ENCODE results near the gene TOLLIP. TPM values are rescaled to one million over a fixed set of nuclear protein-coding genes. Genes with fewer than 3 reads are reported as not detected.

The TOLLIP gene
- total RNA-seq, 4 donors from 2014 or later = 49.8 to 91.7 (median 85.0) TPM

DNA sequence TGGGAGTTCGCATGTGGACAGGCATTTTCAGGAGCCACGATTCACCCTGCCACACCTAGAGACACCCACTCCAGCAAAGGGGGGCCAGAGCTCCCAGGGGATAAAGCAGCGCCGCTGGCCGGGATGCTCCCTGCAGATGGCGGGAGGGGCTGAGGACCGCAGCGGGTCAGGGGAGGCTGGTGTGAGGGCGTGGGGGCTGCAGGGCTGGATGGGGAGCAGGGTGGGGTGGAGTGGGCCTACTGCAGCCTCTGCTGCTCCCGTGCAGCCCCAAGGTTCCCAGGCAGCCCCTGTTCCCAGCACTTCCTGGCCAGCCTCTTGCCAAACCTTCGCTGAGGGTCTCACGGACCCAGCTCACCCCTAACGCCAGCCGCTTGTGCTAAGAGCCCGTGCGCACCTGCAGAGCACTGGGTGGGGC is 73.5 kb downstream of the TOLLIP start:
- TF ChIP-seq, protein P1, sequence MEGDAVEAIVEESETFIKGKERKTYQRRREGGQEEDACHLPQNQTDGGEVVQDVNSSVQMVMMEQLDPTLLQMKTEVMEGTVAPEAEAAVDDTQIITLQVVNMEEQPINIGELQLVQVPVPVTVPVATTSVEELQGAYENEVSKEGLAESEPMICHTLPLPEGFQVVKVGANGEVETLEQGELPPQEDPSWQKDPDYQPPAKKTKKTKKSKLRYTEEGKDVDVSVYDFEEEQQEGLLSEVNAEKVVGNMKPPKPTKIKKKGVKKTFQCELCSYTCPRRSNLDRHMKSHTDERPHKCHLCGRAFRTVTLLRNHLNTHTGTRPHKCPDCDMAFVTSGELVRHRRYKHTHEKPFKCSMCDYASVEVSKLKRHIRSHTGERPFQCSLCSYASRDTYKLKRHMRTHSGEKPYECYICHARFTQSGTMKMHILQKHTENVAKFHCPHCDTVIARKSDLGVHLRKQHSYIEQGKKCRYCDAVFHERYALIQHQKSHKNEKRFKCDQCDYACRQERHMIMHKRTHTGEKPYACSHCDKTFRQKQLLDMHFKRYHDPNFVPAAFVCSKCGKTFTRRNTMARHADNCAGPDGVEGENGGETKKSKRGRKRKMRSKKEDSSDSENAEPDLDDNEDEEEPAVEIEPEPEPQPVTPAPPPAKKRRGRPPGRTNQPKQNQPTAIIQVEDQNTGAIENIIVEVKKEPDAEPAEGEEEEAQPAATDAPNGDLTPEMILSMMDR (IDR thresholded peaks at IDR 0.05 in 4 of 5, conservative IDR thresholded peaks at IDR 0.05 in 1 of 5) = no peak
- no peak for TF ChIP-seq POLR2A (IDR thresholded peaks at IDR 0.05)
- Histone ChIP-seq H3K36me3 (no peaks in the 10 kb centered on the region), H3K9me3 (no peaks in the 10 kb centered on the region), H3K27me3 (peaks cover 0 to 8% (median 0%) of the 10 kb centered on the region in 3 donors), H3K4me3 (no peak overlapping the region), H3K27ac (no peak overlapping the region), H3K4me1 (no peaks in the 10 kb centered on the region)
- in situ Hi-C loops (cut with MboI; ENCODE audit: low sequenced_read_pairs in 4 of 4) (no loop called here), intact Hi-C loops (cut with DNase I; ENCODE audit: low total_unique reads) (no loop called here)
- ATAC-seq (no peak), DNase-seq (no peak)

DNA sequence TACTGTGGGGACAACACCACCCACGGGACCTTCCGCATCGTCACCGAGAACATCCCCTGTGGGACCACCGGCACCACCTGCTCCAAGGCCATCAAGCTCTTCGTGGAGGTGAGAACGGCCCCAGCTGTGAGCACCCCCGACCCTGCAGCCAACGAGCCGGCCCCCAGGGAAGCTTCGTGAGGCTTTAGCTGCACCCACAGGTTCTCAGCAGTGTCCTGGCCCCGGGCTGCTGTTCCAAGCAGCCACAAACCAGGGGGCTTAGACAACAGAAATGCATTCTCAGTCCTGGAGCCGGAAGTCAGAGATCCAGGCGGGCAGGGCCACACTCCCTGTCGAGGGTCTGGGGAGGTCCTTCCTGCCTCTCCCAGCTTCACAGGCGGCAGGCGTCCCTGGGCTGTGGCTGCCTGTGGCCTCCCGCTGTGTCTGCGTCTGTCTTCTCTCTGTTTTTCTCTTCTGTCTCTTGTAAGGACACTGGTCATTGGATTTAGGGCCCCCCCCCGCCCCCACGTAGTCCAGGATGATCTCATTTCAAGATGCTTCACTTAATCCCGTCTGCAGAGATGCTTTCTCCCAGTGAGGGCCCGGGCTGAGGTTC is 74.0 kb downstream of the TOLLIP start:
- Histone ChIP-seq H3K9me3 (no peaks in the 10 kb centered on the region), H3K36me3 (no peaks in the 10 kb centered on the region), H3K4me3 (no peak overlapping the region), H3K27me3 (peaks cover 0 to 9% (median 0%) of the 10 kb centered on the region in 3 donors), H3K4me1 (no peaks in the 10 kb centered on the region), H3K27ac (no peak overlapping the region)
- no peak for DNase-seq
- no peak for ATAC-seq
- TF ChIP-seq POLR2A (IDR thresholded peaks at IDR 0.05) = no peak
- TF ChIP-seq, protein P1 (IDR thresholded peaks at IDR 0.05 in 4 of 5, conservative IDR thresholded peaks at IDR 0.05 in 1 of 5) = no peak
- in situ Hi-C loops (cut with MboI; ENCODE audit: low sequenced_read_pairs in 4 of 4) = no loop called here
- intact Hi-C loops (cut with DNase I; ENCODE audit: low total_unique reads) = no loop called here

DNA sequence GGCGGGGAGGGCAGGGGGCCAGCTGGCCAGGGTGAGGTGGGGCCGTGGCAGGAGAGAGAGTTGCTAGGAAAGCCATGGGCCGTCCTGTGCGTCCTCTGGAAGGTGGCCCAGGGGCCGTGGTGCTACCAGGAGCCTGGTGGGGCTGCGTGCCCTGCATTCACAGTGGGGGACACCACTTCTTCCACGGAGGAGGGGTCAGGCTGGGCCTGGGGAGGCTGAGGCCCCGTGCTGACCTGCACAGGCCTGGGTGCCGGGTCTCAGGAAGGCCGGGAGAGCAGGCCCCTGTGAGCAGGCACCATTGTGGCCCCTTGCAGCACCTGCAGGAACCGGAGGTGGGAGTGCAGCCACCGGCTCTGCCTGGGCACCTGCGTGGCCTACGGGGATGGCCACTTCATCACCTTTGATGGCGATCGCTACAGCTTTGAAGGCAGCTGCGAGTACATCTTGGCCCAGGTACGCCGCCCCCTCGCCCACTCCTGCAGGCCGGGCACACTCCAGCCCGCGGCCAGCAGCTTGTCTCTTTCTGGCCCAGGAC is 74.6 kb downstream of the TOLLIP start:
- H3K4me1 ChIP-seq = no peaks in the 10 kb centered on the region
- H3K27me3 ChIP-seq = peaks cover 0 to 15% (median 3%) of the 10 kb centered on the region in 3 donors
- no peak overlapping the region for H3K4me3 ChIP-seq
- TF ChIP-seq, protein P1 (IDR thresholded peaks at IDR 0.05 in 4 of 5, conservative IDR thresholded peaks at IDR 0.05 in 1 of 5) = no peak
- TF ChIP-seq POLR2A (IDR thresholded peaks at IDR 0.05) = no peak
- DNase-seq = no peak
- H3K36me3 ChIP-seq = no peaks in the 10 kb centered on the region
- no peak overlapping the region for H3K27ac ChIP-seq
- no peak for ATAC-seq
- intact Hi-C loops (cut with DNase I; ENCODE audit: low total_unique reads) (no loop called here), in situ Hi-C loops (cut with MboI; ENCODE audit: low sequenced_read_pairs in 4 of 4) (no loop called here)
- no peaks in the 10 kb centered on the region for H3K9me3 ChIP-seq

DNA sequence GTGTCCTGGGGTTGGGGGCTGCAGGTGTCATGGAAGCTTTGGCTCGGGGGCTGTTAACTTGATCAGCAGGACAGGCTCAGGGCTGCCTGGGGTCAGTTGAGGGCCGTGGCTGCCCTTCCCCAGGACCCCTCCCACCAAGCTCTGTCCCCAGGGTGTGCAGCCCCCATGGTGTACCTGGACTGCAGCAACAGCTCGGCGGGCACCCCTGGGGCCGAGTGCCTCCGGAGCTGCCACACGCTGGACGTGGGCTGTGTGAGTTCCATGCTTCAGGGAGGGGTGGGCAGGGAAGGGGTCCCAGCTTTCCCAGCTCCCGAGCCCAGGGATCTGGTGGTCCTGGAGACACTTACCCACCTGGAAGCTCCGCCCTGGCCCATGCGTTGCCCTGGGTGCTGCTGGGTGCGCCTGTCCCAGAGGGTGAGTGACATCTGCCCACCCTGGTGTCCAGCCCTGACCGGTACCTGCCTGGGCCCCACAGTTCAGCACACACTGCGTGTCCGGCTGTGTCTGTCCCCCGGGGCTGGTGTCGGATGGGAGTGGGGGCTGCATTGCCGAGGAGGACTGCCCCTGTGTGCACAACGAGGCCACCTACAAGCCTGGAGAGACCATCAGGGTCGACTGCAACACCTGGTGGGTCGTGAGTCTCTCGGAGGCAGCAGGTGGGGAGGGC is 75.2 kb downstream of the TOLLIP start:
- TF ChIP-seq POLR2A (IDR thresholded peaks at IDR 0.05) = no peak
- TF ChIP-seq, protein P1 (IDR thresholded peaks at IDR 0.05 in 4 of 5, conservative IDR thresholded peaks at IDR 0.05 in 1 of 5) = no peak
- H3K4me1 ChIP-seq = no peaks in the 10 kb centered on the region
- ATAC-seq = no peak
- no peak overlapping the region for H3K27ac ChIP-seq
- intact Hi-C loops (cut with DNase I; ENCODE audit: low total_unique reads) = no loop called here
- DNase-seq = no peak
- in situ Hi-C loops (cut with MboI; ENCODE audit: low sequenced_read_pairs in 4 of 4) = no loop called here
- H3K9me3 ChIP-seq = no peaks in the 10 kb centered on the region
- peaks cover 2 to 21% (median 6%) of the 10 kb centered on the region in 3 donors for H3K27me3 ChIP-seq
- no peaks in the 10 kb centered on the region for H3K36me3 ChIP-seq
- H3K4me3 ChIP-seq = no peak overlapping the region
